Stimulated activated CD4-positive, alpha-beta T cell treated with anti-CD3 and anti-CD28 coated beads, TNF-alpha, amount 100 ng/mL, for 48 hours (primary cell): ENCODE results near the gene CCM2.
"Not testable (repeated sequence)": the region's sequence is repeated elsewhere in the genome, so short reads cannot be mapped to it uniquely, and the experiment has no call there.

Experiments used
- DNase-seq, 3 donors: peaks; one replicate each; pipeline ENCODE4 v3.0.0-alpha.2; 2020; ENCODE audit warnings: low read depth in 3 of 3

The CCM2 gene

DNA sequence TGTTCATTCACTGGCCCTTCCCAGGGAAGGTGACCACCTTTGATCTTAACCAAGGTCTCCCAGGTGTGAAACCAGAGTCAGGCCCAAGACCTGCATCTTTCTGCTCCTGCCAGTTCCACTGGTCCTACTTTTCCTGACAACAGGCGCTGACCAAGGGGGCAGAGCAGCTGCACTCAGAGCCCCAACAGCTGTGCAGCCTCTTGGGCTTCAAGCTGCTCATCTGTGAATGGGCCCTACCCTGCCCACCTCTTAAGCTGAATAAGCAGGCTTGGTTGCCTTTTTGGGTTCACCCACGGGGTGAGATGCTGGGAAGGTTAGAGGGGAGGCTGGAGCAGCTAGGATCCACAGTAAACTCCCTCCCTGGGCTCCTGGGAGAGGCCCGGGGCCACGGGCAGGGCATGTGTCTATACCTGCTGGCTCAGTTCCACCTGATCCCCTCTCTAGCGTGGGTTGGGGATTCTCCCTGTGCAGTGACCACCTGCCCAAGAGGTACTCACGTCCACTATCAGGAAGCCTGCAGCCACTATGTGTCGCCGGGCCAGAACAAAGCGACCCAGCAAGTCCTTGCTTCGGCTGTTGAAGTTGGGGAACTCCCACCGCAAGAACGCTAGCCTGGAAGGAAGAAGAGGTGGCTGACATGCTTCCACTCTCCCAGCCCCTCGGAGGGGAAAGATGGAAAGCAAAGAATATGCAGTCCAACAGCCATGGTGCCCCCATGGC lies 100.9 kb downstream of the CCM2 start:
- no peak for DNase-seq

DNA sequence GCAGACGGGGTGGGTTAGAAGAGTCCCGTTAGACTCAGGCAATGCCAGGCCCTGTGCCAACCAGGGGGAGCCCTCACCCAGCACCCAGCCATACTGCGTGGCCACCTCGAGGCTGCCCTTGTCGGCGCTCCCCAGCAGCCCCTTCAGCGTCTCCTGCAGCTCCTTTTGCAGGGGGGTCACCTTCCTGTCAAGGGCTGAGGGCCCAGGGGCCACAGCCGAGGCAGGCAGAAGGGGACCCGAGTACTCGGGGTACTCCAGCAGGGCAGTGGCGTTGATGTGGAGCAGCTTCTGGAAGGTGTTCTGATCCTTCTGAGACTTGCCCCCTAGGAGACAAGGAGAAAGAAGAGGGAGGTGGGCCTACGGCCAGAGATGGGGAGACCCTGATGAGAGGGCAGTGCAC lies 101.7 kb downstream of the CCM2 start:
- DNase-seq: no peak

DNA sequence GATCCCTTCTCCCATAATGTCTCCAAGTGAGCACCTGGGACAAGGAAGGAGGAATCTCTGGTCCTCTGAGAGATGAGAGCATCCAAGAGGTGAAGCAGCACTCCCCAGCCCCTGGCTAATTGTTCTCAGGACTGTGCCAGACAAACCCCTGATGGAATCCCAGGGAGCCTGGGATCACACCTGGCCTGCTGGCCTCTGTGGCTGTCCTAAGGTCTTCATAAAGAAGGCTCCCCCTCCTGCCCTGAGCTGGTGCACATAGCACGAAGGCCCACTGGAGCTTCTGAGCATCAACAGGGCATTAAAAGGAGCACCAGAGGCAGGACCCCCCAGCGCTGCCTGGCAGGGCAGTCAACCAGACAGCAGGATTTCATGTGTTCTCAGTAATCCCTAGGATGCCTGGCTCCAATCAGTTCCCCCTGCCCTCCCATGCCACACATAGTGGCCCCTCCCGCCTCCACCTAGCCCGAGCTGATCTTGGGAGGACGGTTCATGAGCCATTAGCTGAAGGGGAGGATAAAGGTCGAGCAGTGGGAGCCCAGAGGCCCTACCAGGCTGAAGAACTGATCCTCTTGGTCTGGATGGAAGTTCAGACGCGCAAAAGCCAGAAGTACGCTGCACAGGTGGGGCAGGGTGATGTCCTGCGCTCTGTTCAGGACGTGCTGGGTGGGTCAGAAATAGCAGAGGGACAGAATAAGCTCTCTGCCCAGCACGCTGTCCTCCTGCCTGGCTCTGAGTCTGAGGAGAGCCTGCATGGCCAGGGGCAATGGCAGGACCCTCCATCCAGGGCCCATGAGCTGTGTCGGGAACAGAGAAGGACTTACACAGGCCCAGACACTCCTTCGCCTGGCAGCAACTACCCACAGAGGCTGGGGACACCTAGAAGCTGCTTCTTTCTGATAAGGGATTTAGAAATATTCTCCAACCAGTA lies 103.0 kb downstream of the CCM2 start:
- DNase-seq: no peak

DNA sequence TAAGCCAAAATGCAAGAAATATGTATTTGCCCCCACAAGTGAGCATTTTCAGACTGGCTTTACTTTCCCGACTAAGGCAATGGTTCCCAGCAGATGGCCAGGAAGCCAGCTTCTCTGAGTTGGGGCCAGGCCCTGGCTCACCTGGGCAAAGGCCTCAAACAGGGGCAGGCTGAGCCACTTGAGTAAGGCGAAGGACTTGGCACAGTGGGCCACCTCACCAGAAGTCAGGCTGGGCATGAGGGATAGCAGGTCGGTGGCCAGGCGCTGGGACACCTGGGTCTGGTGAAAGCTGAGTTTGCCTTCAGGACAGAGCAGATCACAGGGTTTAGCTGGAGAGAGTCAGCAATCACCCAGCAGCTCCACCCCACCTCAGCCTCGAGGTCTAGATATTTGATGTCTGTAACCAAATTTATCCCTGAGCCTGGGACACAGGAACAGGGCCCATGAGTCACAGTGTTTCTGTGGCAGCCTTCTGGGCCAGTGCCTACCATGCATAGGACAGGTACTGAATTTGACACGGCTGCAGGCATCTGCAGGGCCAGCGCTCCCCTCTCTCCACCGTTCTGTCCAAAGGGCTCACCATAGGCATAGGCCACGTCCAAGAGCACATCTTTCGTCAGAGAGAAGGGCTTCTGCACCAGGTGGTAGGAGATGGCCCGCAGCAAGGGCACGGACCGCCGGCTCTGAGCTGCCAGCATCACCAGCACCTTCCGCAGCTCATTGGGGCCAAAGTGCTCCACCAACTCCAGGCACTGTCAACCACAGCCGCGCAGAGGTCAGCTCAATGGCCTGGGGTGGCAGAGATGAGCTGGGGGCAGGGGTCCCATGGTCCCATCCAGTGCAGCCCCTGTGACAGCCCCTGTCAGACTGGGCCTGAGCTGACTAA lies 104.2 kb downstream of the CCM2 start:
- DNase-seq: no peak

GRCh38 chr7:45104844-45105587 lies 105.0 kb downstream of the CCM2 start:
- DNase-seq: no peak

- DNase-seq: no peak
Measured at GRCh38 chr7:45105588-45106188, 105.7 kb downstream of the CCM2 start.

- DNase-seq: no peak
Measured at GRCh38 chr7:45106820-45107219, 106.8 kb downstream of the CCM2 start.

DNA sequence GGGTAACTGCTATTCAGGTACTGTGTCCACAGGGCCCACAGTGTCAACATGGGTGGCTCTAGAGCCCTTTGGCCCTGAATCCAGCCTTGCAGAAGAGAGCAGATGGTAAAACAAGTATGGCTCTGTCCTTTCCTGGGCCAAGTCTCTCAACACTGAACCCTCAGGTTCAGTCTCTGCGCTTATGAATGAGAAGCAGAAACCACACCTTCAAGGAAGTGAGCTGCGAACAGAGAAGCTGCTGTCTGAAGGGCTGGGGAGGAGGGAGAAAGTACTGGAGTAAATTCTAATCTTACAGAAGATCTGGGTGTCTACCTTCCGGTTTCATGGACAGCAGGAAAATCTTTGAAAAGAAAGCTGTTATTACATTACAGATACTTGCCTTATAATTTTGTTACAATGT lies 107.4 kb downstream of the CCM2 start:
- DNase-seq: no peak

DNA sequence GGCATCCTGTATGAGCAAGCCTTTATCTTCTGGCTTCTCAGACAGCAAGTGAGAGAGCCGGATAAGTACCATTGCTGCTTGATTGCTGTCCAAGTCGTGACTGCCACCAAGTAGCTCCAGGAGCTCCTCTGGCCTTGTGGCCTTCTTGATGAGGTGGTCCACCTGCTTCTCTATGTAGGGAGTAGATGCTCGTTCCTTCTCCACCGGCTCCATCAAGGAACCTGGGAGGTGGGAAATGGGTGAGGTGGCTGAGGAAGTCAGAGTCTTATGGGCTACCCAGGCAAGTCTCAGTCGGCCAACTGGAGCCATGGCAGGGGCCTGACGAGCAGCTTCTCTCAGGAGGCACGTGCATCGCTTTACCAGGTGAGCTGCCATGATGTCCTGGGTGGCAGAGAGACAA lies 108.9 kb downstream of the CCM2 start:
- DNase-seq: no peak

- peak; percentile 88 to 91 (median 88) for DNase-seq
Measured at GRCh38 chr7:45111298-45112223, 111.6 kb downstream of the CCM2 start, which contains the start of gene TBRG4. TBRG4 (minus strand) TSS chr7:45111697; CDS start chr7:45109237, 2,460 bp downstream.

GRCh38 chr7:45112648-45113047 lies 112.6 kb downstream of the CCM2 start:
- DNase-seq: no peak

DNA sequence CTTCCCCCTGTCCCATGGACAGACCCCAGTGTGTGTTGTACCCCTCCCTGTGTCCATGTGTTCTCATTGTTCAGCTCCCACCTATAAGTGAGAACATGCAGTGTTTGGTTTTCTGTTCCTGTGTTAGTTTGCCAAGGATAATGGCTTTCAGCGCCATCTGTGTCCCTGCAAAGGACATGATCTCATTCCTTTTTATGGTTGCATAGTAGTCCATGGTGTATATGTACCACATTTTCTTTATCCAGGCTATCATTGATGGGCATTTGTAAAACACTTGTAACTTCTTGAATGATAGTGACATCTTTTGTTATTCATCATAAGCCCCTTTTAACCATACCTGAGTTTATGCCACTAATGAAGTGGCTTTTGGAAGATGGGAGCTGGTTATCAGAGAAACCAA lies 114.3 kb downstream of the CCM2 start:
- DNase-seq: not testable (repeated sequence)

DNA sequence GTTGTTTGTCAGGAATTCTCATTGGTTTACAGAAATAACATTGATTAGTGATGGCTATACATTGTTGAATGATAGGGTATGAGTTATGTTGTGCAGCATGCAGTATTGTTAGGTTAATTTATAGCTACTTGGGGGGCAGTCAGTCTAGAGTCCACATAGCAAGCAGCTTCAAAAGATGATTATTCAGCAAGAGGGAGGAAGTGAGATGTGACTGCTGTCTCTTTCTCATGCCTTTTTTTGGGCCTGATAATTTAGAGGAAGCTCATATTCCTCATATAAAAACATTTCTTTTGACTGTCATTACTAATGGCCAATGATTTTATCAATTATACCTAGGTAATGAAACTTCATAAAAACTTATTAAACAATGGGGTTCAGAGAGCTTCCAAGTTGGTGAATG lies 114.9 kb downstream of the CCM2 start:
- no peak for DNase-seq

- DNase-seq: no peak
Measured at GRCh38 chr7:45116048-45116447, 116.0 kb downstream of the CCM2 start.

DNA sequence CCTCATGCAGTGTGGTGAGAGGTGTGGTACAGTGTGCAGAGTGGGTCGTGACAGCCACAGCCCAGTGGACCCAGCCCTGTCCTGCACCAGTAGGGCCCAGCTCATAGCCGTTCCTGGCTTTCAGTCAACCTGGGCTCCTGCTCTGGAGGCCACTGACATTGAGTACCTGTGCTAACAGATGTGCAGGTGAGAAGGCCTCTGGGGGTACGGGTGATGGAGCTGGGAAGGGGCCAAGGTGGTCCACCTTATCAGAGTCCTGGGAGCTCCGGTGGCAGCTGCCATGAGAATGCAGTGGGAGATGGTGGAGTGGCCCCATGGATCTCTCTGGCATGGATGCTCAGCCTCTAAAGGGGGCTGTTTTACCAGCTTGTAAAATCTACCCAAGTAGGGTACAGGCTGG lies 117.6 kb downstream of the CCM2 start:
- no peak for DNase-seq

DNA sequence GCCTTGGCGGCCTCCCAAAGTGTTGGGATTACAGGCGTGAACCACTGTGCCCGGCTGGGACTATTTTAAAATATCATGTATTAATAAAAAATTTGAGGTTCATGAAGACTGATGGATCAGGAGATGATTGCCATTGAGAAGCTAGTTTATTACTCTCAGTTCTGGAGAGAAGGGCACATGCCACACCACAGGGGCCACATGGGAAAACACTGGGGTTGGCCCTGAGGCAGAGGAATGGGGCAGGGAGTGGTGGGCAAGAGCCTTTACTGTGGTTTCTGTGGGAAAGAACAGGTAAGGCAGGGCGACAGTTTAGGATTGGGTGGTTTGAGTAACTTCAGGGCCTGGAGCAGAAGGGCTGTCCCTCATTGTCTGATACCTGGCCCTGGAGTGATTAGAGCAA lies 118.3 kb downstream of the CCM2 start:
- DNase-seq: no peak

- DNase-seq: no peak
Measured at GRCh38 chr7:45118889-45119331, 118.9 kb downstream of the CCM2 start.

GRCh38 chr7:45119550-45119949 lies 119.5 kb downstream of the CCM2 start:
- no peak for DNase-seq

GRCh38 chr7:45122975-45123860 lies 123.2 kb downstream of the CCM2 start:
- no peak for DNase-seq
